Activated T-helper 17 cell treated with anti-CD3 and anti-CD28 coated beads, Interleukin-2, amount 50 U/mL, for 72 hours (primary cell): ENCODE results near the gene KL. TPM values are rescaled to one million over a fixed set of nuclear protein-coding genes. Genes with fewer than 3 reads are reported as not detected.

Experiments used
- ATAC-seq: fragments of 150-1000 bp; cut with Tn5 transposase; replicated peaks from 2 replicates; pipeline ENCODE4 v1.10.0; 2021; ENCODE audit warnings: mild to moderate bottlenecking, moderate library complexity
- H3K27ac Mint-ChIP-seq: one replicate; pipeline ENCODE4 v1.8.0; 2022; ENCODE audit warnings: mixed read lengths
- H3K27me3 Mint-ChIP-seq: one replicate; pipeline ENCODE4 v1.8.0; 2022; ENCODE audit warnings: mixed read lengths
- H3K36me3 Mint-ChIP-seq: one replicate; pipeline ENCODE4 v1.8.0; 2022; ENCODE audit warnings: low read depth, mild to moderate bottlenecking, mixed read lengths
- H3K4me1 Mint-ChIP-seq: one replicate; pipeline ENCODE4 v1.8.0; 2022; ENCODE audit warnings: mixed read lengths
- H3K4me3 Mint-ChIP-seq: one replicate; pipeline ENCODE4 v1.8.0; 2022; ENCODE audit warnings: mild to moderate bottlenecking, mixed read lengths
- H3K9me3 Mint-ChIP-seq: one replicate; pipeline ENCODE4 v1.8.0; 2022; ENCODE audit warnings: mixed read lengths
- total RNA-seq, 2 donors: library from RNA; stranded (reverse); gene quantifications; one replicate each; pipeline ENCODE4 v1.2.3, GENCODE V29; 2022

KL gene
- total RNA-seq, 2 donors from 2014 or later: 0.08 TPM; not detected in 1

- ATAC-seq: no peak
- H3K4me1 Mint-ChIP-seq: no peaks in the 10 kb centered on the region
- H3K36me3 Mint-ChIP-seq: no peaks in the 10 kb centered on the region
- no peak overlapping the region for H3K27ac Mint-ChIP-seq
- H3K4me3 Mint-ChIP-seq: no peak overlapping the region
- peaks cover 21% of the 10 kb centered on the region for H3K27me3 Mint-ChIP-seq
- H3K9me3 Mint-ChIP-seq: no peaks in the 10 kb centered on the region
Observed at GRCh38 chr13:32989290-32989667, 26.9 kb upstream of the KL start.

GRCh38 chr13:32989942-32990341, 26.3 kb upstream of the KL start:
- H3K27me3 Mint-ChIP-seq: peaks cover 21% of the 10 kb centered on the region
- no peaks in the 10 kb centered on the region for H3K36me3 Mint-ChIP-seq
- H3K27ac Mint-ChIP-seq: no peak overlapping the region
- no peaks in the 10 kb centered on the region for H3K9me3 Mint-ChIP-seq
- no peak for ATAC-seq
- H3K4me3 Mint-ChIP-seq: no peak overlapping the region
- no peaks in the 10 kb centered on the region for H3K4me1 Mint-ChIP-seq

DNA sequence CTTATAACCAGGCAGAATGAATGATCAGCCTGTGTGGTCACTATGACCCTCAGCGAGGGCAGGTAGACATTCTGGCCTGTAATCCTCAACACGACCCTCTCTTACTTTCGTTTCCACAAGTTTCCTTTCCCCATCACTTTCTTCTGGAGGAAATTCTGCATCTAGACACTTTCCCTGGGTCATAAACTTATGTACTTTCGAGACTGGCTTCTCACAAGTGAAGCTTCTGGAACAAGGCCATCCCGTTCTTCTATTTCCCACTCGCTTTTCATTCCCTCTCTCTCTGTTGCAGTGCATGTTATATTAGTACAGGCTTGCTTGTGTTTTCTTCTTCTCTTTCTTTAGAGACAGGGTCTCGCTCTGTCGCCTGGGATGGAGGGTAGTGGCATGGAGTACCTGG, 23.1 kb upstream of the KL start:
- no peak overlapping the region for H3K4me3 Mint-ChIP-seq
- no peak overlapping the region for H3K27ac Mint-ChIP-seq
- H3K9me3 Mint-ChIP-seq: no peaks in the 10 kb centered on the region
- ATAC-seq: no peak
- peaks cover 21% of the 10 kb centered on the region for H3K27me3 Mint-ChIP-seq
- H3K4me1 Mint-ChIP-seq: no peaks in the 10 kb centered on the region
- H3K36me3 Mint-ChIP-seq: no peaks in the 10 kb centered on the region

- peaks cover 4% of the 10 kb centered on the region for H3K27me3 Mint-ChIP-seq
- no peak overlapping the region for H3K4me3 Mint-ChIP-seq
- no peaks in the 10 kb centered on the region for H3K9me3 Mint-ChIP-seq
- no peak overlapping the region for H3K27ac Mint-ChIP-seq
- H3K4me1 Mint-ChIP-seq: no peaks in the 10 kb centered on the region
- no peaks in the 10 kb centered on the region for H3K36me3 Mint-ChIP-seq
- ATAC-seq: no peak
Observed at GRCh38 chr13:32997399-32997798, 18.8 kb upstream of the KL start.

- no peak overlapping the region for H3K4me3 Mint-ChIP-seq
- no peaks in the 10 kb centered on the region for H3K4me1 Mint-ChIP-seq
- H3K27ac Mint-ChIP-seq: no peak overlapping the region
- peaks cover 12% of the 10 kb centered on the region for H3K27me3 Mint-ChIP-seq
- ATAC-seq: no peak
- H3K9me3 Mint-ChIP-seq: no peaks in the 10 kb centered on the region
- H3K36me3 Mint-ChIP-seq: no peaks in the 10 kb centered on the region
Observed at GRCh38 chr13:32998966-32999365, 17.3 kb upstream of the KL start.

DNA sequence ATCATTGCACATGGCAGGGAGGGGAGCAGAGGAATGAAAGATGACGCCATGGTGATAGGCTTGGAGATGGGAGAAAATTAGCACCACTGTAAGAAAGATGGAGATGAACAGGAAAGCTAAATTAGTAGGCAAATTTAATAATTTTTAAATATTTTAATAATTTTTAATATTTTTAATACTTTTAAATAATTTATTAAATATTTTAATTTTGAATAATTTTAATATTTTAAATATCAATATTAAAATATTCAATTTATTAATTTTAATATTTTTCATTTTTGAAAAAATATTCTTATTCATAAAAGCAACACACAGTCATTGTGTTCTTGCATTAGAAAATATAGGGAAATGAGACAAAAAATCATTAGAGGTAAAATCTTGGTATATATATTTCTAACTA, 15.9 kb upstream of the KL start:
- Mint-ChIP-seq H3K4me1 (no peaks in the 10 kb centered on the region), H3K27ac (no peak overlapping the region), H3K9me3 (no peaks in the 10 kb centered on the region), H3K36me3 (no peaks in the 10 kb centered on the region), H3K27me3 (peaks cover 10% of the 10 kb centered on the region), H3K4me3 (no peak overlapping the region)
- no peak for ATAC-seq

GRCh38 chr13:33003458-33004019, 12.7 kb upstream of the KL start:
- no peaks in the 10 kb centered on the region for H3K36me3 Mint-ChIP-seq
- H3K9me3 Mint-ChIP-seq: peaks cover 5% of the 10 kb centered on the region
- no peak overlapping the region for H3K4me3 Mint-ChIP-seq

GRCh38 chr13:33004511-33004910, 11.7 kb upstream of the KL start:
- Mint-ChIP-seq H3K4me3 (no peak overlapping the region), H3K27ac (no peak overlapping the region), H3K4me1 (no peaks in the 10 kb centered on the region), H3K27me3 (peaks cover 22% of the 10 kb centered on the region), H3K36me3 (no peaks in the 10 kb centered on the region), H3K9me3 (peaks cover 11% of the 10 kb centered on the region)
- ATAC-seq: no peak

More at GRCh38 chr13:33003458-33004019, 12.7 kb upstream of the KL start:
- no peak for ATAC-seq
- H3K27me3 Mint-ChIP-seq: peaks cover 15% of the 10 kb centered on the region
- H3K27ac Mint-ChIP-seq: no peak overlapping the region
- H3K4me1 Mint-ChIP-seq: no peaks in the 10 kb centered on the region

DNA sequence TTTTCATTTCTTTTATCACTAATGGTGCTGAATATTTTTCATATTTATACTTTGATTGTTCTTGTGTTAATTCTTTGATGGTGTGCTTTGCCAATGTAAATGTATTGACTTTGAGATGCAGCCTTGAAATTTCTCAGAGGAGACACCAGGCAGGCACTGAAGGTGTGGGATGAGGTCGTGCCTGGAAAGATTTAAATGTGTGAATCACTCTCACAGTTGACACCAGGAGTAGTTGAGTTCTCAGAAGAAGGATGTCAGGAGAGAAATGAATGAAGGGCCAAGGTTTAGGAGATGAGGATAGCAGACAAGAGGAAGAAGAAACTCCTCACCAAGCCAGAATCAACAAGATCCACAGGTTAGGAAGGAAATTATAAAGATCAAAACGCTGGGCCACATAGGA, 10.1 kb upstream of the KL start:
- no peak for ATAC-seq
- H3K27me3 Mint-ChIP-seq: peaks cover 32% of the 10 kb centered on the region
- H3K4me1 Mint-ChIP-seq: no peaks in the 10 kb centered on the region
- H3K36me3 Mint-ChIP-seq: no peaks in the 10 kb centered on the region
- no peak overlapping the region for H3K27ac Mint-ChIP-seq
- peaks cover 11% of the 10 kb centered on the region for H3K9me3 Mint-ChIP-seq
- H3K4me3 Mint-ChIP-seq: no peak overlapping the region

- Mint-ChIP-seq H3K4me1 (no peaks in the 10 kb centered on the region), H3K9me3 (peaks cover 11% of the 10 kb centered on the region), H3K27ac (no peak overlapping the region), H3K27me3 (peaks cover 33% of the 10 kb centered on the region), H3K36me3 (no peaks in the 10 kb centered on the region), H3K4me3 (no peak overlapping the region)
- no peak for ATAC-seq
Observed at GRCh38 chr13:33006638-33007037, 9.6 kb upstream of the KL start.

DNA sequence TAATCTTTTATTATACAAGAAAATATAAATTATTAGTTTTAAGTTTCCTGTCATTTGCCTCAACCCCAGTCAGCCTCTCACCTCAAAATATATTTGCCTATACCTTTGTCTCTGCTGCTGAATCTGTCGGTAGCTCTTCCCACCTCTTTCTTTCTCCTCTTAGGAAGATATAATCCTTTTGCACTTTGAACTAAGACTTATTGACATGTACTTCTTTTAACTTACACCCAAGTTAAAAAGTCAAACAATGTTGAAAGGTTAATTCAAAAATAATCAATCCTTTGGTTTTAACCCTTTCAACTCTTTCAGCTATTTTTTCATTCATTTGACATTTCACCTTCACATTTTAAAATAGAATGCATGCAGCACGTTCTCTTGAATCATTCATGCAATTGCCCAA, 9.0 kb upstream of the KL start:
- H3K4me1 Mint-ChIP-seq: no peaks in the 10 kb centered on the region
- H3K36me3 Mint-ChIP-seq: no peaks in the 10 kb centered on the region
- H3K27ac Mint-ChIP-seq: no peak overlapping the region
- no peak overlapping the region for H3K4me3 Mint-ChIP-seq
- no peak for ATAC-seq
- H3K27me3 Mint-ChIP-seq: peaks cover 37% of the 10 kb centered on the region
- peaks cover 11% of the 10 kb centered on the region for H3K9me3 Mint-ChIP-seq

DNA sequence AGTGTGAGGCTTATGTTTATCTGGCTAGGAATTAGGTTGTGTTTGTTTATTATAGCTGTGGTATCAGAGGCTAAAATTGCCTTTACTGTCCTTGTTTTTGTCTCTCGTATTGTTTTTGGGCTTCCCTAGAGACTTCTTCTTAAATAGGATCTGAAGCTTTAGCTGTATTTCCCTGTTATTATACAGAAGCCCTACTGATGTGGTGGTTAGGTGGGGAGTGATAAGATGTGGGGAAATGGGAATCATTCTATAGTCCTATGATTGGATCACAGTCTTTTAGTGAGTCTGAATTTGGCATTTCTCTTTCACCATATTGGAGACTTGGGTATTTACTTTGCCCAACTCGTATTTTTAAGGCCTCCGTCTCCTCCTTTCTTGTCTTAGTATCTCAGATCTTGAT, 8.3 kb upstream of the KL start:
- peaks cover 38% of the 10 kb centered on the region for H3K27me3 Mint-ChIP-seq
- H3K9me3 Mint-ChIP-seq: peaks cover 11% of the 10 kb centered on the region
- no peaks in the 10 kb centered on the region for H3K36me3 Mint-ChIP-seq
- no peak for ATAC-seq
- H3K27ac Mint-ChIP-seq: no peak overlapping the region
- no peaks in the 10 kb centered on the region for H3K4me1 Mint-ChIP-seq
- no peak overlapping the region for H3K4me3 Mint-ChIP-seq

DNA sequence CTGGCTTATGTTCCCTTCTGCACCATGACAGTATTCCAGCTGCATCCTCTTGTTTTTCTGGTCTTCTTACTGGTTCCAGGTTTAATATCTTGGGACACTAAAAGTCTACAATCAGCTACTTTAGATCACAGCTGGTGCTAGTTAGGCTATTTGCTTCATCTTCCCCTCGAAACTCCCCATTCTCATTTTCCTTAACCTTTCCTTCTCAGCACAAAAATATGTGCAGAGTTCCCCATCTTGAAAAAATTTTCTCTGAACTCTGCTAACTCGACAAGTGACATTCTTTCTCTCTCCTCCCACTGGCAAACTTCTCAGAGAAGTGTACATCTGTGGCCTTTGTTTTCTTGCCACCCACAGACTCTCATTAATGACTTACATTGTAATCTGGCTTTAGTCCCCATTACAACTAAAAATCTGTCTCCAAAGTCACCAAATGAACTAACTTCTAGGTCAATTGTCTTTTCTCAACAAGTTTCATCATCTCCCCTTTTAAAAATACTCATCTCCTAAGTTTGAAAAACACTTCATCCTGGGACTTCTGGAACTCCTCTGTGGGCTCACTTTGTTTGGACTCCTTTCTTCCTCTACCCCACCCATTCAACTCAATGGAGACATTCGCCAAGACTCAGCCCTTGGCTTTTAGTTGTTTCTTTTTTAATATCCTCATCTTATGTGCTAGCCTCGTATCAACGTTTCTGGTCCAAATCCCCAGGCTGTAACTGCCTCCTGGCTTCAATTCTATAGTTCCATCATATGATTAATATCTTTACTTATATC, 7.1 kb upstream of the KL start:
- Mint-ChIP-seq H3K36me3 (no peaks in the 10 kb centered on the region), H3K27me3 (peaks cover 37% of the 10 kb centered on the region), H3K27ac (no peak overlapping the region), H3K4me1 (no peaks in the 10 kb centered on the region), H3K4me3 (no peak overlapping the region), H3K9me3 (peaks cover 11% of the 10 kb centered on the region)
- no peak for ATAC-seq

- peaks cover 48% of the 10 kb centered on the region for H3K27me3 Mint-ChIP-seq
- no peak overlapping the region for H3K27ac Mint-ChIP-seq
- H3K4me3 Mint-ChIP-seq: no peak overlapping the region
- no peaks in the 10 kb centered on the region for H3K36me3 Mint-ChIP-seq
- peaks cover 11% of the 10 kb centered on the region for H3K9me3 Mint-ChIP-seq
- peaks cover 5% of the 10 kb centered on the region for H3K4me1 Mint-ChIP-seq
- no peak for ATAC-seq
Observed at GRCh38 chr13:33011828-33012470, 4.3 kb upstream of the KL start.

DNA sequence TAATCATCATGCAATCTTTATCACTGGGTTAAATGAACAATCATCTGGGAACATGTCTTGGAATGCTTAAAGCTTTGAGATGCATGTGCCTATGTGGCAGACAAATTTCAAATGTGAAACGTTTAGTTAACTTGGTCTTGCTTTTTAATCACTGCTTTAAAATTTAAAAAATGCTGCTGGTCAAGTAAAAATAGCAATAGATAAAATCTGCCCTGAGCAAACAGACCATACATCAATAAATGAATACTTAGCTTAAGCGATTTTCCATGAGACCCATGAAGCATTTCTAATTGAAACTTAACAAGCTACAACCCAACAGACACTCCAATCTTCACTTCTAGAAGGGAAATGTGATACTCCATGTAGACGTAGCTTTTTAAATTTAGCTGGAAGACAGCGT, 1.9 kb upstream of the KL start:
- Mint-ChIP-seq H3K4me1 (peaks cover 5% of the 10 kb centered on the region), H3K36me3 (no peaks in the 10 kb centered on the region), H3K27ac (no peak overlapping the region), H3K27me3 (peaks cover 61% of the 10 kb centered on the region), H3K9me3 (no peaks in the 10 kb centered on the region), H3K4me3 (no peak overlapping the region)
- no peak for ATAC-seq
